Trophoblast cell (in vitro differentiated cells and primary cell): ENCODE measurements around the gene TEN1.

Source experiments
- DNase-seq, 2 donors: peaks; one replicate each; pipeline ENCODE4 v3.0.0-alpha.2; 2016
- H2AFZ ChIP-seq: 2 replicates; pipeline ENCODE4 v1.6.1; 2013; ENCODE audit warnings: low read length, moderate library complexity, mild to moderate bottlenecking; ENCODE audit not compliant: insufficient read depth, poor library complexity
- H2AK5ac ChIP-seq: 2 replicates; pipeline ENCODE4 v1.6.1; 2013; ENCODE audit warnings: mild to moderate bottlenecking, low read length
- H2BK120ac ChIP-seq: 2 replicates; pipeline ENCODE4 v1.6.1; 2013; ENCODE audit warnings: low read length, mild to moderate bottlenecking, moderate library complexity; ENCODE audit not compliant: insufficient read depth, poor library complexity
- H2BK12ac ChIP-seq: 2 replicates; pipeline ENCODE4 v1.6.1; 2013; ENCODE audit warnings: mild to moderate bottlenecking, low read length, moderate library complexity
- H2BK5ac ChIP-seq: 2 replicates; pipeline ENCODE4 v1.6.1; 2013; ENCODE audit warnings: low read length, low read depth, moderate library complexity, mild to moderate bottlenecking; ENCODE audit not compliant: poor library complexity
- H3K14ac ChIP-seq: 2 replicates; pipeline ENCODE4 v1.6.1; 2013; ENCODE audit warnings: mild to moderate bottlenecking, low read length
- H3K18ac ChIP-seq: 2 replicates; pipeline ENCODE4 v1.6.1; 2013; ENCODE audit warnings: mild to moderate bottlenecking, low read length
- H3K23ac ChIP-seq: 2 replicates; pipeline ENCODE4 v1.6.1; 2013; ENCODE audit warnings: low read length
- H3K27ac ChIP-seq: 2 replicates; pipeline ENCODE4 v1.5.1; 2013; ENCODE audit warnings: low read depth, mild to moderate bottlenecking, inconsistent platforms, low read length, moderate library complexity
- H3K27me3 ChIP-seq: 2 replicates; pipeline ENCODE4 v1.6.1; 2013; ENCODE audit warnings: inconsistent platforms, mild to moderate bottlenecking, low read length, moderate library complexity; ENCODE audit not compliant: insufficient read depth
- H3K36me3 ChIP-seq, 2 experiments: 1 replicate in 1 of 2; 2 replicates in 1 of 2; pipeline ENCODE4 v1.6.1; 2013; ENCODE audit warnings: low read length in 2 of 2, mild to moderate bottlenecking in 2 of 2, moderate library complexity in 1 of 2; ENCODE audit not compliant: insufficient read depth in 2 of 2, control insufficient read depth in 1 of 2
- H3K4ac ChIP-seq: 2 replicates; pipeline ENCODE4 v1.6.1; 2013; ENCODE audit warnings: low read depth, mild to moderate bottlenecking, low read length, moderate library complexity
- H3K4me1 ChIP-seq, 2 experiments: 1 replicate in 1 of 2; 2 replicates in 1 of 2; pipeline ENCODE4 v1.6.1; 2013; ENCODE audit warnings: low read length in 2 of 2, mild to moderate bottlenecking in 2 of 2, moderate library complexity in 1 of 2; ENCODE audit not compliant: insufficient read depth in 2 of 2, control insufficient read depth in 1 of 2
- H3K4me2 ChIP-seq: 2 replicates; pipeline ENCODE4 v1.6.1; 2013; ENCODE audit warnings: inconsistent platforms, mild to moderate bottlenecking, low read length, moderate library complexity
- H3K4me3 ChIP-seq: 2 replicates; pipeline ENCODE4 v1.5.1; 2013; ENCODE audit warnings: mild to moderate bottlenecking, low read depth, low read length, inconsistent platforms
- H3K79me1 ChIP-seq: one replicate; pipeline ENCODE4 v1.6.1; 2013; ENCODE audit warnings: low read length
- H3K79me2 ChIP-seq: 2 replicates; pipeline ENCODE4 v1.6.1; 2013; ENCODE audit warnings: low read length, mild to moderate bottlenecking; ENCODE audit not compliant: control insufficient read depth, insufficient read depth, poor library complexity
- H3K9ac ChIP-seq: 2 replicates; pipeline ENCODE4 v1.6.1; 2013; ENCODE audit warnings: mild to moderate bottlenecking, low read length
- H3K9me3 ChIP-seq: 2 replicates; pipeline ENCODE4 v1.6.1; 2013; ENCODE audit warnings: low read depth, mild to moderate bottlenecking, control low read depth, inconsistent platforms, low read length; ENCODE audit not compliant: insufficient read depth
- H4K12ac ChIP-seq: 2 replicates; pipeline ENCODE4 v1.6.1; 2013; ENCODE audit warnings: low read depth, mild to moderate bottlenecking, low read length, moderate library complexity
- H4K8ac ChIP-seq: 2 replicates; pipeline ENCODE4 v1.6.1; 2013; ENCODE audit warnings: low read depth, mild to moderate bottlenecking, low read length, moderate library complexity
- H4K91ac ChIP-seq: one replicate; pipeline ENCODE4 v1.6.1; 2013; ENCODE audit warnings: low read depth, mild to moderate bottlenecking, low read length, moderate library complexity
- WGBS: extraction: QIAGEN DNeasy Blood & Tissue Kit; methylation state at CpG from one replicate; pipeline ENCODE4 v1.1.7; 2013; ENCODE audit warnings: missing lambda C conversion rate; ENCODE audit not compliant: insufficient read length, insufficient coverage; ENCODE audit errors: extremely low coverage; 5-methylcytosine and 5-hydroxymethylcytosine counted together

The TEN1 gene

GRCh38 chr17:76008208-76008607, 29.2 kb downstream of the TEN1 start:
- no peak overlapping the region for H2BK12ac ChIP-seq
- WGBS: no CpG with 5 or more reads among the region's 36 CpGs
- H4K8ac ChIP-seq: no peak overlapping the region
- H4K12ac ChIP-seq: no peak overlapping the region
- no peak overlapping the region for H4K91ac ChIP-seq
- H3K79me1 ChIP-seq: no peaks in the 10 kb centered on the region
- no peak overlapping the region for H3K14ac ChIP-seq
- H3K79me2 ChIP-seq: no peaks in the 10 kb centered on the region
- H3K4me3 ChIP-seq: no peak overlapping the region
- no peak overlapping the region for H2AK5ac ChIP-seq
- no peak overlapping the region for H3K4me2 ChIP-seq
- H3K4ac ChIP-seq: no peak overlapping the region
- H3K27ac ChIP-seq: no peak overlapping the region
- H2AFZ ChIP-seq: no peak overlapping the region
- H3K27me3 ChIP-seq: no peaks in the 10 kb centered on the region
- H3K18ac ChIP-seq: no peak overlapping the region
- no peak overlapping the region for H2BK120ac ChIP-seq
- DNase-seq: no peak
- no peak overlapping the region for H3K9ac ChIP-seq
- H3K23ac ChIP-seq: no peak overlapping the region
- no peaks in the 10 kb centered on the region for H3K4me1 ChIP-seq
- no peak overlapping the region for H2BK5ac ChIP-seq
- H3K9me3 ChIP-seq: peaks cover 5% of the 10 kb centered on the region
- peaks cover 2 to 14% of the 10 kb centered on the region in 2 experiments for H3K36me3 ChIP-seq

- no peak overlapping the region for H3K4me2 ChIP-seq
- H2AFZ ChIP-seq: no peak overlapping the region
These were observed 29.8 kb downstream of the TEN1 start for GRCh38 chr17:76008630-76009425.

GRCh38 chr17:76009447-76009846, 30.4 kb downstream of the TEN1 start:
- H3K27me3 ChIP-seq: no peaks in the 10 kb centered on the region
- no peak overlapping the region for H4K91ac ChIP-seq
- DNase-seq: no peak
- no peak overlapping the region for H2AFZ ChIP-seq
- H3K14ac ChIP-seq: no peak overlapping the region
- H3K4me3 ChIP-seq: no peak overlapping the region
- H2AK5ac ChIP-seq: no peak overlapping the region
- no peak overlapping the region for H2BK12ac ChIP-seq
- H4K12ac ChIP-seq: no peak overlapping the region
- WGBS: no CpG with 5 or more reads among the region's 20 CpGs
- no peak overlapping the region for H3K23ac ChIP-seq
- peaks cover 5 to 7% of the 10 kb centered on the region in 2 experiments for H3K4me1 ChIP-seq
- no peaks in the 10 kb centered on the region for H3K79me1 ChIP-seq
- H2BK120ac ChIP-seq: no peak overlapping the region
- H3K27ac ChIP-seq: no peak overlapping the region
- H2BK5ac ChIP-seq: no peak overlapping the region
- no peaks in the 10 kb centered on the region for H3K79me2 ChIP-seq
- H3K9me3 ChIP-seq: peaks cover 5% of the 10 kb centered on the region
- no peak overlapping the region for H3K18ac ChIP-seq
- no peak overlapping the region for H3K9ac ChIP-seq
- no peak overlapping the region for H3K4me2 ChIP-seq
- no peak overlapping the region for H4K8ac ChIP-seq
- peaks cover 0 to 10% of the 10 kb centered on the region in 2 experiments for H3K36me3 ChIP-seq
- no peak overlapping the region for H3K4ac ChIP-seq

More at GRCh38 chr17:76008630-76009425, 29.8 kb downstream of the TEN1 start:
- Histone ChIP-seq H3K79me2 (no peaks in the 10 kb centered on the region), H3K9ac (no peak overlapping the region), H3K4me1 (peaks cover 2 to 4% of the 10 kb centered on the region in 2 experiments), H2BK5ac (no peak overlapping the region), H3K4ac (no peak overlapping the region), H2BK12ac (no peak overlapping the region), H3K9me3 (peaks cover 5% of the 10 kb centered on the region), H3K27me3 (no peaks in the 10 kb centered on the region), H3K27ac (no peak overlapping the region), H2BK120ac (no peak overlapping the region), H4K12ac (no peak overlapping the region), H2AK5ac (no peak overlapping the region), H4K91ac (no peak overlapping the region), H3K79me1 (no peaks in the 10 kb centered on the region), H3K36me3 (peaks cover 2 to 11% of the 10 kb centered on the region in 2 experiments), H3K14ac (no peak overlapping the region), H4K8ac (no peak overlapping the region), H3K4me3 (no peak overlapping the region), H3K23ac (no peak overlapping the region), H3K18ac (no peak overlapping the region)
- no CpG with 5 or more reads among the region's 56 CpGs for WGBS
- DNase-seq: no peak

- no peak overlapping the region for H3K4me2 ChIP-seq
- H4K12ac ChIP-seq: no peak overlapping the region
- DNase-seq: no peak
- H3K9ac ChIP-seq: no peak overlapping the region
- peaks cover 5% of the 10 kb centered on the region for H3K9me3 ChIP-seq
- H3K79me1 ChIP-seq: no peaks in the 10 kb centered on the region
- H2BK12ac ChIP-seq: no peak overlapping the region
- no peak overlapping the region for H2BK5ac ChIP-seq
- H2AFZ ChIP-seq: no peak overlapping the region
- no CpG with 5 or more reads among the region's 21 CpGs for WGBS
- no peak overlapping the region for H2AK5ac ChIP-seq
- no peak overlapping the region for H3K27ac ChIP-seq
- H4K8ac ChIP-seq: no peak overlapping the region
- no peak overlapping the region for H2BK120ac ChIP-seq
- peaks cover 0 to 9% of the 10 kb centered on the region in 2 experiments for H3K36me3 ChIP-seq
- H3K4me1 ChIP-seq: peaks cover 5 to 7% of the 10 kb centered on the region in 2 experiments
- no peaks in the 10 kb centered on the region for H3K79me2 ChIP-seq
- H3K27me3 ChIP-seq: no peaks in the 10 kb centered on the region
- H4K91ac ChIP-seq: no peak overlapping the region
- no peak overlapping the region for H3K18ac ChIP-seq
- H3K14ac ChIP-seq: no peak overlapping the region
- H3K23ac ChIP-seq: no peak overlapping the region
- H3K4me3 ChIP-seq: no peak overlapping the region
- no peak overlapping the region for H3K4ac ChIP-seq
These were observed 31.1 kb downstream of the TEN1 start for GRCh38 chr17:76009969-76010661.
